Neural cell (in vitro differentiated cells): Measurements from ENCODE around the gene ANO3.

Source experiments
- CTCF ChIP-seq: fragments of 450-650 bp; IDR thresholded peaks from 2 replicates; pipeline ENCODE4 v1.5.1; 2014; ENCODE audit warnings: antibody characterized with exemption, mild to moderate bottlenecking, moderate library complexity; ENCODE audit not compliant: poor library complexity, severe bottlenecking
- EP300 ChIP-seq: fragments of 450-650 bp; conservative IDR thresholded peaks from 2 replicates; pipeline ENCODE4 v1.6.1; 2014; ENCODE audit warnings: antibody characterized with exemption, mild to moderate bottlenecking, moderate library complexity; ENCODE audit not compliant: poor library complexity, severe bottlenecking
- EZH2 ChIP-seq: fragments of 200-600, 300-800 bp; shearing (Covaris generic), sonication (generic); IDR thresholded peaks from 2 replicates; pipeline ENCODE4 v1.6.1; 2014; ENCODE audit warnings: antibody characterized with exemption, low read length, borderline replicate concordance, mild to moderate bottlenecking; ENCODE audit not compliant: insufficient read depth, poor library complexity, severe bottlenecking
- POLR2AphosphoS5 ChIP-seq: IDR thresholded peaks from 2 replicates; pipeline ENCODE4 v1.6.1; 2012
- TAF1 ChIP-seq: IDR thresholded peaks from 2 replicates; pipeline ENCODE4 v1.6.1; 2012; ENCODE audit warnings: low read depth

DNA sequence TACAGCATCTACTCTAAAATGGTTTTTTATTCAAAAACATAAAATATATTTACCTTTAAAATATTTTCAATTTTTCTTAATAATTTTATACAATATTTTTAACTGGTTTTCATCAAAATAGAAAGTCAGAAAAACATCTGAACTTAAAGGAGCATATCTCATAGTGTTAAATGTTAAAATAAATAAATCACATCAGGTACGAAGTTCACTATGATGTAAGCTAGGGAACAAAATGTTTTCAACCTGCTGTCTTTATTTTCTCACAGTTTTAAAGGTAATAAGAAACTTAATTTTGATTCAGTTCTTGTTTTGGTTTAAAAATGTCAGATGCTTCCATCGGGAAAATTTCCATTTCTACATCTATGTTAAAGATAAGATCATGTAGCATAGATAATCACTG is 142.5 kb downstream of the ANO3 start:
- TF ChIP-seq CTCF = no peak
- no peak for TF ChIP-seq EZH2
- no peak for TF ChIP-seq POLR2AphosphoS5
- TF ChIP-seq EP300 = no peak
- TF ChIP-seq TAF1 = no peak
